ENCODE data around the gene CEP112.

CEP112 gene

DNA sequence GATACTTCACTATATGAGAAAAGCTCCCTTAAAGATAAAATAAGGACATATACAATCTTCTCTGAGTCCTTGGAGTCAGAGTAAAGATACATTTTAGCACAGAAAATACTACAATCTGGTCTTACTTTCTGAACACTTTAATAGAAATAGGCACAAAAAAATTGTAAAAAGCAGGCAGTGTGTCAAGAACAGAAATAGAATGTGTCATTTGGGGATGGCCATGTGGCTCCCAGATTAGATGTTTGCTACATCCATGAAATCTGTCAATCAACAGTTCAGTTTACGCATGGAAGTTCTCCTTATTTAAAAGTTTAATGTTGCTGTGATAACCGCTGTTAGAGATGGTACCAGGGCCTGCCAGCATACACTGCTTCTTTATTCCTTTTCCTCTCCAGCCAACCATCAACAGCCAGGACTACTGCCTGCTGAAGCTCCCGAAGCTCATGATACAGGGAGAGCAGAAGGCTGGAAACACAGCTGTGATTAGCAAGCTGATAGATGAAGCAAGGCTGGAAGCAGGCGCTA lies 278.5 kb downstream of the CEP112 start:
- Histone ChIP-seq H3K79me2 (ENCODE audit: low read length) (no peaks in the 10 kb centered on the region), H3K4me1 (ENCODE audit: low read length) (peaks cover 13% of the 10 kb centered on the region), H3K36me3 (replicated peaks; ENCODE audit: insufficient read depth, low read length) (no peaks in the 10 kb centered on the region), H3K9me3 (replicated peaks; ENCODE audit: insufficient read depth, low read length) (no peaks in the 10 kb centered on the region), H3K4me3 (ENCODE audit: low read length) (no peak overlapping the region), H3F3A (ENCODE audit: insufficient read depth, low read length) (no peaks in the 10 kb centered on the region), H3K27me3 (replicated peaks; ENCODE audit: insufficient read depth, low read length) (no peaks in the 10 kb centered on the region), H2AFZ (ENCODE audit: low read length) (no peak overlapping the region), H3K27ac (ENCODE audit: low read length) (no peak overlapping the region), H3K9me2 (replicated peaks; ENCODE audit: insufficient read depth, low read length) (no peaks in the 10 kb centered on the region), H3K9ac (ENCODE audit: low read length) (no peak overlapping the region), H4K20me1 (ENCODE audit: insufficient read depth, low read length) (no peaks in the 10 kb centered on the region), H3K4me2 (ENCODE audit: low read depth, low read length) (no peak overlapping the region)
- no peak for DNase-seq
- TF ChIP-seq EZH2phosphoT487 (IDR thresholded peaks at IDR 0.05; ENCODE audit: low read length) (no peak), CTCF (IDR thresholded peaks at IDR 0.05; ENCODE audit: low read length) (no peak), EZH2 (optimal IDR thresholded peaks at IDR 0.05; ENCODE audit: low read depth, low read length) (no peak)

- Histone ChIP-seq H3K27me3 (replicated peaks; ENCODE audit: insufficient read depth, low read length) (no peaks in the 10 kb centered on the region), H3K4me1 (ENCODE audit: low read length) (peaks cover 13% of the 10 kb centered on the region), H3F3A (ENCODE audit: insufficient read depth, low read length) (no peaks in the 10 kb centered on the region), H3K4me3 (ENCODE audit: low read length) (no peak overlapping the region), H3K9me3 (replicated peaks; ENCODE audit: insufficient read depth, low read length) (no peaks in the 10 kb centered on the region), H2AFZ (ENCODE audit: low read length) (no peak overlapping the region), H3K36me3 (replicated peaks; ENCODE audit: insufficient read depth, low read length) (no peaks in the 10 kb centered on the region), H3K9me2 (replicated peaks; ENCODE audit: insufficient read depth, low read length) (no peaks in the 10 kb centered on the region), H3K4me2 (ENCODE audit: low read depth, low read length) (no peak overlapping the region), H4K20me1 (ENCODE audit: insufficient read depth, low read length) (no peaks in the 10 kb centered on the region), H3K9ac (ENCODE audit: low read length) (no peak overlapping the region), H3K27ac (ENCODE audit: low read length) (no peak overlapping the region), H3K79me2 (ENCODE audit: low read length) (no peaks in the 10 kb centered on the region)
- no peak for DNase-seq
- TF ChIP-seq EZH2phosphoT487 (IDR thresholded peaks at IDR 0.05; ENCODE audit: low read length): no peak
- TF ChIP-seq EZH2 (optimal IDR thresholded peaks at IDR 0.05; ENCODE audit: low read depth, low read length): no peak
- TF ChIP-seq CTCF (IDR thresholded peaks at IDR 0.05; ENCODE audit: low read length): no peak
These were observed 281.1 kb downstream of the CEP112 start for GRCh38 chr17:65910836-65911235.

DNA sequence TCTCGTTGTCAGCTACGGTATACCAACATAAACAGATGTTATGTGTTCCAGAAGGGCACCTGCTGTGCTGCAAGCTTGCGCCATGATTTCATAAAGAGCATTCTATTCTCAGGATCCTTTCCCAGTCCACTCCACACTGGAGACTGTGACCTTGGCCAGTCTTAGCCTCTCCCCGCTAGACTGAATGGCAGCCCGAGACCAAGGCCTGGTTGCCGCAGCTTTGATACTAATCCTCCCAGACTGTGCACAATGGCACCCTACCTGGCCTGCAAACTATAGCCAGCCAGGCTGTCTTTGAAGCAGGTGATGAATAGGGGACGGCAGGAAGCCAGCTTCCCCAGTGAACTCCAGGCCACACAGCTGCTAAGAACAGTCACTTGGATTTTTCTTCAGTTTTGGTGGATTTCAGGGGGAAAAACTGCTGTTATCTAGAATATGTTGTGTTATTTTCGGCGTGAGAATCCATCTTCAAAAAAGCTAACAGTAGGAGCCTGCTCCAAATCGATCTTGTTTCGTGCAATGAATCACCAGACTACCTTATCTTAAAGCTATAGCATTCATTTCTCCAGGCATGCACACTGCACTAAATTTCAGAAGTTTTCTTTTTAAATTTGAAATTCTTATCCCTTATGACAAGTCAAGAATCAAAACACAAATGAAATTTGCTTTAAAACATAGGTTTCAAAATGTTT lies 289.0 kb downstream of the CEP112 start:
- H3K79me2 ChIP-seq (ENCODE audit: low read length): no peaks in the 10 kb centered on the region
- H4K20me1 ChIP-seq (ENCODE audit: insufficient read depth, low read length): no peaks in the 10 kb centered on the region
- H2AFZ ChIP-seq (ENCODE audit: low read length): no peak overlapping the region
- no peaks in the 10 kb centered on the region for H3K36me3 ChIP-seq (replicated peaks; ENCODE audit: insufficient read depth, low read length)
- H3K27ac ChIP-seq (ENCODE audit: low read length): no peak overlapping the region
- H3K4me3 ChIP-seq (ENCODE audit: low read length): no peak overlapping the region
- no peaks in the 10 kb centered on the region for H3K27me3 ChIP-seq (replicated peaks; ENCODE audit: insufficient read depth, low read length)
- no peaks in the 10 kb centered on the region for H3K9me2 ChIP-seq (replicated peaks; ENCODE audit: insufficient read depth, low read length)
- H3K9ac ChIP-seq (ENCODE audit: low read length): no peak overlapping the region
- no peak overlapping the region for H3K4me2 ChIP-seq (ENCODE audit: low read depth, low read length)
- no peaks in the 10 kb centered on the region for H3K9me3 ChIP-seq (replicated peaks; ENCODE audit: insufficient read depth, low read length)
- H3K4me1 ChIP-seq (ENCODE audit: low read length): no peaks in the 10 kb centered on the region
- no peaks in the 10 kb centered on the region for H3F3A ChIP-seq (ENCODE audit: insufficient read depth, low read length)
- no peak for DNase-seq
- no peak for TF ChIP-seq EZH2phosphoT487 (IDR thresholded peaks at IDR 0.05; ENCODE audit: low read length)
- TF ChIP-seq EZH2 (optimal IDR thresholded peaks at IDR 0.05; ENCODE audit: low read depth, low read length): no peak

DNA sequence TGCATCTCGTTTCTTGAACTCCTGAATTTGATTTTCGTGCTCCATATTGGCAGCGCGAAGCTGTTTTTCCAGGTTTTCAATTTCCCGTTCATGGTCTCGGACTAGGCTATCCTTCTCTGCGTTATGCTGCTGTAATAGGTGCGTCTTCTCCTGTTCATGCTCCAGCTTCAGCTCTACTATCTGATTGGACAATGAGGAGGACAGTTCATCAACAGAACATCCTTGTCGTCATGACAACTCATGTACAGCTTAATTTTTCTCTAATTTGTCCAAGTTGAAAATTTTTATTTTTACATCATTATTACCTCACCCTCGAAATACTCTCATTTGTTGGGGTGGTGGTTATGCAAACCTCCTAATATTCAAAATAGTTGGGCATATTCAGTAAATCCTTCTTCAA lies 289.8 kb downstream of the CEP112 start:
- Histone ChIP-seq H3K36me3 (replicated peaks; ENCODE audit: insufficient read depth, low read length) (no peaks in the 10 kb centered on the region), H4K20me1 (ENCODE audit: insufficient read depth, low read length) (no peaks in the 10 kb centered on the region), H3K79me2 (ENCODE audit: low read length) (no peaks in the 10 kb centered on the region), H3K9me3 (replicated peaks; ENCODE audit: insufficient read depth, low read length) (no peaks in the 10 kb centered on the region), H3K4me1 (ENCODE audit: low read length) (no peaks in the 10 kb centered on the region), H3K9me2 (replicated peaks; ENCODE audit: insufficient read depth, low read length) (no peaks in the 10 kb centered on the region), H3K4me3 (ENCODE audit: low read length) (no peak overlapping the region), H3K4me2 (ENCODE audit: low read depth, low read length) (no peak overlapping the region), H3K27ac (ENCODE audit: low read length) (no peak overlapping the region), H3F3A (ENCODE audit: insufficient read depth, low read length) (no peaks in the 10 kb centered on the region), H3K9ac (ENCODE audit: low read length) (no peak overlapping the region), H2AFZ (ENCODE audit: low read length) (no peak overlapping the region), H3K27me3 (replicated peaks; ENCODE audit: insufficient read depth, low read length) (no peaks in the 10 kb centered on the region)
- DNase-seq: no peak
- TF ChIP-seq CTCF (IDR thresholded peaks at IDR 0.05; ENCODE audit: low read length) (no peak), EZH2phosphoT487 (IDR thresholded peaks at IDR 0.05; ENCODE audit: low read length) (no peak), EZH2 (optimal IDR thresholded peaks at IDR 0.05; ENCODE audit: low read depth, low read length) (no peak)

Data from MM.1S (cell line).